H1 (cell line): ENCODE data around the gene SLPI. TPM values are rescaled to one million over a fixed set of nuclear protein-coding genes. Genes with fewer than 3 reads are reported as not detected.

Source experiments
- CTCF ChIA-PET: fragments of 300-600 bp; sonication (Branson Sonifier 250); formaldehyde crosslinking; loops from one replicate; lab custom pipeline; 2021; ENCODE audit not compliant: partially characterized antibody; lab: Charles Lee
- POLR2A ChIA-PET: fragments of 300-600 bp; sonication (Branson Sonifier 250); formaldehyde crosslinking; loops from one replicate; lab custom pipeline; 2021; ENCODE audit warnings: inconsistent platforms; ENCODE audit not compliant: partially characterized antibody; lab: Charles Lee
- DNase-seq, 2 experiments: peaks; one replicate each; pipeline versions ENCODE4 v3.0.0 to v3.0.0-alpha.2; 2010 to 2022; ENCODE audit warnings: low spot score in 2 of 2, low read depth in 1 of 2, mixed read lengths in 1 of 2
- FAIRE-seq: peaks from 2 replicates; lab custom pipeline; 2011; peaks lifted over from hg19 to GRCh38; lab: Jason Lieb, UNC
- H2AFZ ChIP-seq: 2 replicates; pipeline ENCODE4 v1.8.1; 2012; ENCODE audit warnings: low read length, inconsistent platforms
- H2AK5ac ChIP-seq: 2 replicates; pipeline ENCODE4 v1.6.1; 2013; ENCODE audit warnings: low read depth, low read length
- H2BK120ac ChIP-seq: replicated peaks from 2 replicates; pipeline ENCODE3; 2013; ENCODE audit warnings: low read depth, low read length, inconsistent platforms
- H2BK12ac ChIP-seq: 2 replicates; pipeline ENCODE4 v1.6.1; 2013; ENCODE audit warnings: low read depth, low read length
- H2BK15ac ChIP-seq: 2 replicates; pipeline ENCODE4 v1.6.1; 2013; ENCODE audit warnings: low read length
- H2BK20ac ChIP-seq: 2 replicates; pipeline ENCODE4 v1.6.1; 2013; ENCODE audit warnings: low read length
- H2BK5ac ChIP-seq: 2 replicates; pipeline ENCODE4 v1.6.1; 2013; ENCODE audit warnings: low read depth, low read length
- H3K14ac ChIP-seq: 2 replicates; pipeline ENCODE4 v1.6.1; 2013; ENCODE audit warnings: inconsistent platforms; ENCODE audit not compliant: insufficient read length
- H3K18ac ChIP-seq: 2 replicates; pipeline ENCODE4 v1.6.1; 2013; ENCODE audit warnings: low read length; ENCODE audit errors: extremely low read depth
- H3K23ac ChIP-seq: 2 replicates; pipeline ENCODE4 v1.6.1; 2013; ENCODE audit warnings: inconsistent platforms; ENCODE audit not compliant: insufficient read length
- H3K23me2 ChIP-seq: 2 replicates; pipeline ENCODE4 v1.6.1; 2013; ENCODE audit warnings: low read depth, low read length
- H3K27ac ChIP-seq: 2 replicates; pipeline ENCODE4 v1.6.1; 2011; ENCODE audit warnings: low read depth, low read length, inconsistent platforms
- H3K27me3 ChIP-seq, 4 experiments: replicated peaks in 1 of 4; 1 replicate in 1 of 4; 2 replicates in 3 of 4; pipeline versions ENCODE4 v1.6.1 to v1.8.1; 2011 to 2013; ENCODE audit warnings: low read length in 3 of 4, mild to moderate bottlenecking in 3 of 4, inconsistent platforms in 2 of 4, mixed read lengths in 2 of 4, moderate library complexity in 1 of 4; ENCODE audit not compliant: control insufficient read depth in 3 of 4, insufficient read depth in 3 of 4; ENCODE audit errors: extremely low read depth in 1 of 4
- H3K36me3 ChIP-seq, 4 experiments: 2 replicates each; pipeline versions ENCODE4 v1.6.1 to v1.8.1; 2011 to 2013; ENCODE audit warnings: mild to moderate bottlenecking in 4 of 4, low read length in 3 of 4, moderate library complexity in 2 of 4, control low read depth in 1 of 4, inconsistent platforms in 1 of 4; ENCODE audit not compliant: insufficient read depth in 4 of 4, control insufficient read depth in 2 of 4
- H3K4ac ChIP-seq: replicated peaks from 2 replicates; pipeline ENCODE3; 2013; ENCODE audit warnings: low read length, low read depth, mixed read lengths, inconsistent platforms; ENCODE audit not compliant: insufficient read length
- H3K4me1 ChIP-seq, 4 experiments: replicated peaks in 1 of 4; 1 replicate in 1 of 4; 2 replicates in 3 of 4; pipeline versions ENCODE4 v1.6.1 to v1.8.1; 2011 to 2013; ENCODE audit warnings: low read length in 3 of 4, inconsistent platforms in 2 of 4, mixed read lengths in 1 of 4; ENCODE audit not compliant: insufficient read depth in 4 of 4, control insufficient read depth in 3 of 4
- H3K4me2 ChIP-seq, 2 experiments: 2 replicates each; pipeline versions ENCODE4 v1.6.1 to v1.8.1; 2011 to 2013; ENCODE audit warnings: low read depth in 2 of 2, low read length in 2 of 2, control low read depth in 1 of 2, inconsistent platforms in 1 of 2, mild to moderate bottlenecking in 1 of 2; ENCODE audit not compliant: insufficient read depth in 1 of 2
- H3K4me3 ChIP-seq, 4 experiments: fragments of 200-600, 300-600 bp in 1 of 4; sonication (generic), shearing (Covaris generic), sonication (Bioruptor Twin) in 1 of 4; 2 replicates each; pipeline versions ENCODE4 v1.5.1 to v1.8.1; 2011 to 2016; ENCODE audit warnings: low read length in 4 of 4, low read depth in 3 of 4, control low read depth in 2 of 4, inconsistent platforms in 2 of 4, mild to moderate bottlenecking in 2 of 4, mixed read lengths in 1 of 4, moderate library complexity in 1 of 4; ENCODE audit not compliant: insufficient read depth in 2 of 4; ENCODE audit errors: extremely low read depth in 1 of 4
- H3K56ac ChIP-seq: replicated peaks from 2 replicates; pipeline ENCODE3; 2013; ENCODE audit warnings: low read depth, mild to moderate bottlenecking, mixed read lengths, low read length, inconsistent platforms; ENCODE audit not compliant: insufficient read length
- H3K79me1 ChIP-seq: 2 replicates; pipeline ENCODE4 v1.6.1; 2013; ENCODE audit warnings: low read depth, low read length, control low read depth
- H3K79me2 ChIP-seq, 2 experiments: 2 replicates each; pipeline versions ENCODE4 v1.6.1 to v1.8.1; 2012 to 2013; ENCODE audit warnings: low read length in 2 of 2, mild to moderate bottlenecking in 2 of 2, inconsistent platforms in 1 of 2; ENCODE audit not compliant: insufficient read depth in 2 of 2, control insufficient read depth in 1 of 2
- H3K9ac ChIP-seq, 4 experiments: replicated peaks in 1 of 4; 1 replicate in 1 of 4; 2 replicates in 3 of 4; pipeline versions ENCODE4 v1.6.1 to v1.8.1; 2011 to 2013; ENCODE audit warnings: low read depth in 3 of 4, low read length in 3 of 4, control low read depth in 2 of 4, mild to moderate bottlenecking in 2 of 4, moderate library complexity in 2 of 4, inconsistent platforms in 1 of 4; ENCODE audit errors: extremely low read depth in 1 of 4
- H3K9me3 ChIP-seq, 2 experiments: 2 replicates each; pipeline versions ENCODE4 v1.6.1 to v1.8.1; 2012 to 2013; ENCODE audit warnings: mild to moderate bottlenecking in 2 of 2, moderate library complexity in 2 of 2, control low read depth in 1 of 2, inconsistent platforms in 1 of 2, low read depth in 1 of 2, low read length in 1 of 2, mixed read lengths in 1 of 2; ENCODE audit not compliant: insufficient read depth in 2 of 2
- H4K20me1 ChIP-seq, 2 experiments: replicated peaks in 1 of 2; 2 replicates each; pipeline versions ENCODE3 to v1.8.1; 2011 to 2013; ENCODE audit warnings: inconsistent platforms in 2 of 2, low read length in 2 of 2, mild to moderate bottlenecking in 1 of 2; ENCODE audit not compliant: insufficient read depth in 2 of 2, control insufficient read depth in 1 of 2
- H4K5ac ChIP-seq: 2 replicates; pipeline ENCODE4 v1.6.1; 2013; ENCODE audit warnings: low read length, low read depth, mixed read lengths, inconsistent platforms; ENCODE audit not compliant: insufficient read length
- H4K8ac ChIP-seq: 2 replicates; pipeline ENCODE4 v1.8.0; 2013; ENCODE audit warnings: mild to moderate bottlenecking, moderate library complexity, low read length, inconsistent platforms; ENCODE audit not compliant: insufficient read depth; ENCODE audit errors: extremely low read depth
- H4K91ac ChIP-seq: replicated peaks from 2 replicates; pipeline ENCODE3; 2013; ENCODE audit warnings: low read length, mixed read lengths, inconsistent platforms; ENCODE audit not compliant: insufficient read length
- CHD1 ChIP-seq: IDR thresholded peaks from 2 replicates; pipeline ENCODE4 v1.6.1; 2012; ENCODE audit warnings: low read depth, low read length, improper control_type of control experiment
- CREB1 ChIP-seq: IDR thresholded peaks from 2 replicates; pipeline ENCODE4 v1.6.1; 2012; ENCODE audit warnings: inconsistent platforms
- HDAC2 ChIP-seq, 2 experiments: fragments of 300-600 bp in 1 of 2; sonication (generic) in 1 of 2; IDR thresholded peaks; 2 replicates each; pipeline ENCODE4 v1.6.1; 2011 to 2012; ENCODE audit warnings: low read depth in 2 of 2, low read length in 2 of 2, mild to moderate bottlenecking in 2 of 2, moderate library complexity in 2 of 2, borderline replicate concordance in 1 of 2, inconsistent platforms in 1 of 2
- POU5F1 ChIP-seq: IDR thresholded peaks from 2 replicates; pipeline ENCODE4 v1.6.1; 2011; ENCODE audit warnings: low read depth, mild to moderate bottlenecking, low read length, moderate library complexity
- SAP30 ChIP-seq: fragments of 300-600 bp; sonication (generic); IDR thresholded peaks from 2 replicates; pipeline ENCODE4 v1.7.1; 2012; ENCODE audit warnings: low read length, moderate library complexity, mild to moderate bottlenecking, inconsistent platforms; ENCODE audit not compliant: insufficient read depth, insufficient replicate concordance
- SIRT6 ChIP-seq: IDR thresholded peaks from one replicate; pipeline ENCODE4 v1.7.1; 2012; ENCODE audit warnings: low read length, inconsistent platforms
- SUZ12 ChIP-seq: fragments of 200-600 bp; sonication (generic); IDR thresholded peaks from 2 replicates; pipeline ENCODE4 v1.6.1; 2012; ENCODE audit warnings: mild to moderate bottlenecking, inconsistent platforms, low read length, moderate library complexity, mixed read lengths
- TEAD4 ChIP-seq: IDR thresholded peaks from 2 replicates; pipeline ENCODE4 v1.6.1; 2012; ENCODE audit warnings: low read depth, low read length, inconsistent platforms, mixed read lengths
- YY1 ChIP-seq: IDR thresholded peaks from 2 replicates; pipeline ENCODE4 v1.6.1; 2011; ENCODE audit warnings: low read depth, mild to moderate bottlenecking, low read length
- WGBS, 2 experiments: shearing (Covaris generic) in 1 of 2; methylation state at CpG; one replicate each; pipeline versions ENCODE4 v1.1.6 to v1.1.7; 2013 to 2015; ENCODE audit warnings: low lambda C conversion rate in 2 of 2, mixed read lengths in 2 of 2, inconsistent platforms in 1 of 2, low coverage in 1 of 2, missing lambda C conversion rate in 1 of 2; ENCODE audit not compliant: insufficient replicate concordance in 2 of 2, insufficient coverage in 1 of 2, insufficient read length in 1 of 2; ENCODE audit errors: extremely low coverage in 1 of 2, missing lambda C conversion rate in 1 of 2; 5-methylcytosine and 5-hydroxymethylcytosine counted together
- polyA plus RNA-seq, 7 experiments: library from polyadenylated mRNA; depleted of rRNA in 3 of 7; stranded (reverse) in 5 of 7; unstranded in 2 of 7; fragments of >200 nt in 5 of 7; fragments of 200-250 nt in 2 of 7; gene quantifications; 1 replicate in 5 of 7; 2 replicates in 1 of 7; 4 replicates in 1 of 7; pipeline versions ENCODE4 v1.2.1 to v1.2.3, GENCODE V29; 2011 to 2013; ENCODE audit warnings: missing spikeins in 2 of 7, mixed read lengths in 2 of 7
- total RNA-seq: library from RNA; stranded (reverse); fragmentation: NEBNext Ultra II Directional; extraction: Animal tissue kit (Norgen Biotek cat#: 25700); gene quantifications from 2 replicates; pipeline ENCODE4 v1.2.1, GENCODE V29; 2021

The SLPI gene
- total and polyA plus RNA-seq, 2 of the 8 experiments (the other 6 are each of a cell fraction or from before 2014, with no cell fraction given), result not detected

DNA sequence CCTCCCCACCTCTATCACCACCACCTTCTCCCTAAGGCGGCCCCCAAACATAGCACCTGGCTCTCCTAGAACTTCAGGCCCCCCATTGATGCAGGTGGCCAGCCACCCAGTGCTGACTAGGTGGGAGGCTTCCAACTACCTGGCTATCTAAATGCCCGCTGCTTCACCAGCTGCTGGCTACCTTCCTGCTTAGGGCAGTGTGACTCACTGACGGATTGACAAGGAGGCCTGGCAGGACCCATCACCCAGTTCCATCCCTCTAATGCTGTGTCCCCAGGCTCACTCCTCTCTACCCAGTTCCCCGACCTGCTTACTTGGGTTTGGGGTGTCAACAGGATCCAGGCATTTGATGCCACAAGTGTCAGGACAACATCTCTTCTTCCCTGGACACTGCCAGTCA lies 1.1 kb downstream of the SLPI start:
- Histone ChIP-seq H3K4me3 (no peak overlapping the region), H2AFZ (no peak overlapping the region), H3K27ac (no peak overlapping the region), H4K8ac (no peak overlapping the region), H4K5ac (no peak overlapping the region), H3K4me2 (no peak overlapping the region), H3K36me3 (no peaks in the 10 kb centered on the region), H2AK5ac (no peak overlapping the region), H2BK5ac (no peak overlapping the region), H2BK12ac (no peak overlapping the region), H3K79me2 (no peaks in the 10 kb centered on the region), H3K23me2 (no peaks in the 10 kb centered on the region), H2BK20ac (no peak overlapping the region), H3K9me3 (no peaks in the 10 kb centered on the region), H3K9ac (no peak overlapping the region), H3K56ac (no peak overlapping the region), H3K4me1 (peaks cover 0 to under 1% (median 0%) of the 10 kb centered on the region in 4 experiments; a peak in 2 of 7 replicates), H4K91ac (no peak overlapping the region), H2BK15ac (no peak overlapping the region), H3K18ac (no peak overlapping the region), H4K20me1 (no peaks in the 10 kb centered on the region), H3K4ac (no peak overlapping the region), H3K14ac (no peak overlapping the region), H3K79me1 (no peaks in the 10 kb centered on the region), H2BK120ac (no peak overlapping the region), H3K23ac (no peak overlapping the region), H3K27me3 (peaks cover 0 to 2% (median 0%) of the 10 kb centered on the region in 4 experiments; a peak in 2 of 7 replicates)
- no peak for FAIRE-seq
- CTCF ChIA-PET, result interaction anchor here (0.9 to 3.1 kb wide), 3 partner anchors 10 to 38 kb away, joined by 3 to 14 read pairs (median 4); no protein-coding TSS in a partner anchor
- TF ChIP-seq TEAD4, result no peak
- TF ChIP-seq CHD1, result no peak
- no peak for TF ChIP-seq HDAC2 (IDR thresholded peaks at IDR 0.05; ENCODE audit: borderline replicate concordance in 1 of 2, low read depth in 2 of 2, low read length in 2 of 2)
- TF ChIP-seq SAP30, result no peak
- no peak for TF ChIP-seq POU5F1
- TF ChIP-seq SIRT6, result no peak
- TF ChIP-seq SUZ12, result no peak
- no peak for TF ChIP-seq YY1
- no peak for TF ChIP-seq CREB1
- no peak for DNase-seq
- WGBS, 2 experiments, result 93% methylated on average over 4 of the region's 4 CpGs; no CpG with 5 or more reads in 1 of the 2 experiments
- POLR2A ChIA-PET, result interaction anchor here (0.7 kb wide), 2 partner anchors 167 to 927 kb away, joined by 3 read pairs; no protein-coding TSS in a partner anchor
